ENCODE results near the gene C1QBP. TPM values are rescaled to one million over a fixed set of nuclear protein-coding genes. Genes with fewer than 3 reads are reported as not detected.

Gene C1QBP
- total RNA-seq, 4 donors from 2014 or later: 54.2 to 86.6 (median 68.1) TPM

DNA sequence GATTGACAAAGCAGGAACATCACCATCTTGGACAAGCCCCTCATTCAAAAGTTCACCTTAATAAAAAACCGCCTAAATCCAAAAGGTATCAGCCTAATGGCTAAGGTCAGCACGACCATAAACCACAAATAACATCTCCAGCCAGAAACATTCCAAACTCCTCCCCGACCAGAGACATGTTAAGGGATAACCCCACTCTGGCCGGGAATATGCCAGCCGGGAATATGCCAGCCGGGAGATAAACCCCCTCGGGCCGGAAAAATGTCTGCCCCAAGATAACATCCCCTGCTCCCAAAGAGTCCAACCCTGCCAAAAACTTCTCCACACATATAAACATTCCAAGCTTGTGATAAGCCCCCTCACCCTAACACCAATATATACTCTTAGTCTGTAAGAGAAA is 28.5 kb upstream of the C1QBP start:
- H3K4me3 ChIP-seq: peak overlapping the region; percentile 86 to 90 (median 88)
- no peak for DNase-seq
- no peaks in the 10 kb centered on the region for H3K27me3 ChIP-seq
- TF ChIP-seq POLR2A (IDR thresholded peaks at IDR 0.05): no peak
- TF ChIP-seq, protein P1, sequence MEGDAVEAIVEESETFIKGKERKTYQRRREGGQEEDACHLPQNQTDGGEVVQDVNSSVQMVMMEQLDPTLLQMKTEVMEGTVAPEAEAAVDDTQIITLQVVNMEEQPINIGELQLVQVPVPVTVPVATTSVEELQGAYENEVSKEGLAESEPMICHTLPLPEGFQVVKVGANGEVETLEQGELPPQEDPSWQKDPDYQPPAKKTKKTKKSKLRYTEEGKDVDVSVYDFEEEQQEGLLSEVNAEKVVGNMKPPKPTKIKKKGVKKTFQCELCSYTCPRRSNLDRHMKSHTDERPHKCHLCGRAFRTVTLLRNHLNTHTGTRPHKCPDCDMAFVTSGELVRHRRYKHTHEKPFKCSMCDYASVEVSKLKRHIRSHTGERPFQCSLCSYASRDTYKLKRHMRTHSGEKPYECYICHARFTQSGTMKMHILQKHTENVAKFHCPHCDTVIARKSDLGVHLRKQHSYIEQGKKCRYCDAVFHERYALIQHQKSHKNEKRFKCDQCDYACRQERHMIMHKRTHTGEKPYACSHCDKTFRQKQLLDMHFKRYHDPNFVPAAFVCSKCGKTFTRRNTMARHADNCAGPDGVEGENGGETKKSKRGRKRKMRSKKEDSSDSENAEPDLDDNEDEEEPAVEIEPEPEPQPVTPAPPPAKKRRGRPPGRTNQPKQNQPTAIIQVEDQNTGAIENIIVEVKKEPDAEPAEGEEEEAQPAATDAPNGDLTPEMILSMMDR (IDR thresholded peaks at IDR 0.05): no peak
- no peak overlapping the region for H3K27ac ChIP-seq
- H3K9me3 ChIP-seq: no peaks in the 10 kb centered on the region
- H3K36me3 ChIP-seq: peaks cover 0 to 9% (median 0%) of the 10 kb centered on the region in 3 donors
- H3K4me1 ChIP-seq: peaks cover 0 to 16% (median 4%) of the 10 kb centered on the region in 4 donors

GRCh38 chr17:5466295-5466694 is 27.3 kb upstream of the C1QBP start:
- no peaks in the 10 kb centered on the region for H3K9me3 ChIP-seq
- H3K4me1 ChIP-seq: peaks cover 0 to 16% (median 4%) of the 10 kb centered on the region in 4 donors
- no peak for DNase-seq
- no peak overlapping the region for H3K27ac ChIP-seq
- no peak for TF ChIP-seq POLR2A (IDR thresholded peaks at IDR 0.05)
- TF ChIP-seq, protein P1 (IDR thresholded peaks at IDR 0.05): no peak
- H3K36me3 ChIP-seq: peaks cover 0 to 12% (median 0%) of the 10 kb centered on the region in 3 donors
- no peaks in the 10 kb centered on the region for H3K27me3 ChIP-seq
- no peak overlapping the region for H3K4me3 ChIP-seq

GRCh38 chr17:5464717-5465507 is 26.0 kb upstream of the C1QBP start:
- Histone ChIP-seq H3K9me3 (no peaks in the 10 kb centered on the region), H3K4me1 (peaks cover 0 to 16% (median 4%) of the 10 kb centered on the region in 4 donors), H3K36me3 (peaks cover 0 to 26% (median 0%) of the 10 kb centered on the region in 3 donors), H3K27ac (no peak overlapping the region), H3K27me3 (no peaks in the 10 kb centered on the region), H3K4me3 (no peak overlapping the region)
- no peak for DNase-seq
- TF ChIP-seq, protein P1 (IDR thresholded peaks at IDR 0.05): no peak
- no peak for TF ChIP-seq POLR2A (IDR thresholded peaks at IDR 0.05)

- H3K4me3 ChIP-seq: no peak overlapping the region
- DNase-seq: no peak
- H3K4me1 ChIP-seq: no peaks in the 10 kb centered on the region
- H3K9me3 ChIP-seq: no peaks in the 10 kb centered on the region
- no peaks in the 10 kb centered on the region for H3K27me3 ChIP-seq
- TF ChIP-seq POLR2A (IDR thresholded peaks at IDR 0.05): no peak
- TF ChIP-seq, protein P1 (IDR thresholded peaks at IDR 0.05): no peak
- no peak overlapping the region for H3K27ac ChIP-seq
- H3K36me3 ChIP-seq: peaks cover 0 to 69% (median 0%) of the 10 kb centered on the region in 3 donors
Observed at GRCh38 chr17:5446786-5447185, 7.8 kb upstream of the C1QBP start.

DNA sequence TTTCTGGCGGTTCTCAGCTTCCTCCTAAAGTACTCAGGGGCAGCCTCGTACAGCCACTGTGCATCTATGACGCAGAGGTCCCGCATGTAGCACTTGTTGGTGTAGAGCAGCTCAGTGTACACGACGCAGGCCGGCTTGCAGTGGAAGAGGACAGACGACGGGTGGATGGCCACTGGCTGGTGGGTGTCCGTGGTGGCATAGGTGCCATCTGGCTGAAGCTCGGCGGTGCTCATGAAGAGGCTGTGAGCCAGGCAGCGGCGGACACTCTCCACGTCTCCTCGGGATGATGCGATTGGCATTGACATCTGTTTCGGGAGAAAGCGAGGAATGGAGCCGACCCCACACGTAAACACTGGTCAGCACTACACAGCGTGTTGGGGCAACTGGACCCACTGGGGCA is 5.3 kb upstream of the C1QBP start:
- TF ChIP-seq, protein P1 (IDR thresholded peaks at IDR 0.05): no peak
- TF ChIP-seq POLR2A (IDR thresholded peaks at IDR 0.05): no peak
- Histone ChIP-seq H3K27ac (no peak overlapping the region), H3K4me3 (no peak overlapping the region), H3K36me3 (peaks cover 0 to 50% (median 0%) of the 10 kb centered on the region in 3 donors), H3K27me3 (no peaks in the 10 kb centered on the region), H3K9me3 (no peaks in the 10 kb centered on the region), H3K4me1 (peaks cover 0 to 4% (median 0%) of the 10 kb centered on the region in 4 donors)
- no peak for DNase-seq
